GM12878 (cell line): ENCODE results near the gene DGKQ. TPM values are rescaled to one million over a fixed set of nuclear protein-coding genes. Genes with fewer than 3 reads are reported as not detected.

Experiments used
- ATAC-seq: fragments of 200-7000 bp; cut with Tn5 transposase; 3 replicates; pipeline ENCODE4 v1.9.1; 2020; ENCODE audit warnings: mild to moderate bottlenecking, moderate library complexity
- BruUV-seq: library from RNA; stranded (reverse); fragments of 400-500 nt; replicated peaks from 2 replicates; lab custom pipeline; 2021; lab: Mats Ljungman, UMichigan
- CTCF ChIA-PET: fragments of 300-600 bp; sonication (Branson Sonifier 250); formaldehyde crosslinking; extraction: SDS; loops from one replicate; lab custom pipeline; 2021; ENCODE audit warnings: inconsistent platforms; lab: Yijun Ruan, JAX
- POLR2A ChIA-PET: fragments of 350-600 bp; formaldehyde crosslinking; extraction: SDS; loops from one replicate; lab custom pipeline; 2021; ENCODE audit warnings: inconsistent platforms; lab: Charles Lee
- RAD21 ChIA-PET: fragments of 300-600 bp; sonication (Branson Sonifier 250); formaldehyde crosslinking; loops from one replicate; lab custom pipeline; 2023; ENCODE audit warnings: antibody characterized with exemption; ENCODE audit not compliant: unreplicated experiment; lab: Charles Lee
- SMC1A ChIA-PET: fragments of 300-600 bp; sonication (Branson Sonifier 250); formaldehyde crosslinking; loops from one replicate; lab custom pipeline; 2023; ENCODE audit not compliant: unreplicated experiment, uncharacterized antibody; lab: Charles Lee
- DNase-seq: peaks from one replicate; pipeline ENCODE4 v3.0.0-alpha.2; 2011; ENCODE audit warnings: low read depth, low spot score
- FAIRE-seq: peaks from 3 replicates; lab custom pipeline; 2011; peaks lifted over from hg19 to GRCh38; lab: Jason Lieb, UNC
- H2AFZ ChIP-seq: 2 replicates; pipeline ENCODE4 v1.6.0; 2011; ENCODE audit warnings: low read depth, low read length, control low read depth; ENCODE audit not compliant: control insufficient read depth
- H3K27ac ChIP-seq: 2 replicates; pipeline ENCODE4 v1.5.1; 2011; ENCODE audit warnings: control low read depth; ENCODE audit not compliant: control insufficient read depth, insufficient read depth
- H3K27me3 ChIP-seq, 2 experiments: replicated peaks in 1 of 2; 2 replicates each; pipeline versions ENCODE4 v1.6.0 to v1.6.1; 2011; ENCODE audit warnings: low read length in 1 of 2; ENCODE audit not compliant: control insufficient read depth in 2 of 2, insufficient read depth in 2 of 2
- H3K36me3 ChIP-seq, 2 experiments: 2 replicates each; pipeline ENCODE4 v1.5.1; 2011; ENCODE audit warnings: low read length in 1 of 2; ENCODE audit not compliant: control insufficient read depth in 2 of 2, insufficient read depth in 2 of 2
- H3K4me1 ChIP-seq: 2 replicates; pipeline ENCODE4 v1.6.1; 2011; ENCODE audit warnings: mild to moderate bottlenecking, low read length, moderate library complexity, mixed read lengths; ENCODE audit not compliant: control insufficient read depth, insufficient read depth
- H3K4me2 ChIP-seq: 2 replicates; pipeline ENCODE4 v1.6.0; 2011; ENCODE audit warnings: control low read depth; ENCODE audit not compliant: control insufficient read depth, insufficient read depth
- H3K4me3 ChIP-seq: fragments of 200-600 bp; sonication (generic); 2 replicates; pipeline ENCODE4 v1.5.1; 2016
- H3K79me2 ChIP-seq: 2 replicates; pipeline ENCODE4 v1.6.0; 2011; ENCODE audit warnings: low read length; ENCODE audit not compliant: control insufficient read depth, insufficient read depth
- H3K9ac ChIP-seq: 2 replicates; pipeline ENCODE4 v1.8.0; 2011; ENCODE audit warnings: low read length, control low read depth, mixed read lengths; ENCODE audit not compliant: control insufficient read depth, insufficient read depth
- H3K9me3 ChIP-seq: replicated peaks from 3 replicates; pipeline ENCODE4 v1.5.1; 2011; ENCODE audit warnings: mild to moderate bottlenecking, low read length; ENCODE audit not compliant: control insufficient read depth, insufficient read depth
- H4K20me1 ChIP-seq: 2 replicates; pipeline ENCODE4 v1.6.0; 2011; ENCODE audit not compliant: control insufficient read depth, insufficient read depth
- BHLHE40 ChIP-seq, 2 experiments: fragments of 450-650 bp in 1 of 2; IDR thresholded peaks; 2 replicates each; pipeline ENCODE4 v1.6.1; 2011 to 2017; ENCODE audit warnings: low read depth in 2 of 2, borderline replicate concordance in 1 of 2, improper control_type of control experiment in 1 of 2, low read length in 1 of 2, mild to moderate bottlenecking in 1 of 2
- IKZF2 ChIP-seq, 2 experiments: fragments of 450-650 bp; IDR thresholded peaks; 2 replicates each; pipeline ENCODE4 v1.6.1; 2017; ENCODE audit warnings: mild to moderate bottlenecking in 2 of 2, moderate library complexity in 2 of 2
- POLR2AphosphoS5 ChIP-seq: IDR thresholded peaks from 2 replicates; pipeline ENCODE4 v1.6.1; 2011; ENCODE audit warnings: mild to moderate bottlenecking, low read length, inconsistent platforms
- SREBF2 ChIP-seq: IDR thresholded peaks from 2 replicates; pipeline ENCODE4 v1.6.1; 2012; ENCODE audit warnings: mild to moderate bottlenecking, low read length
- WGBS: methylation state at CpG from one replicate; pipeline ENCODE4 v1.1.6; 2016; ENCODE audit warnings: low lambda C conversion rate; ENCODE audit not compliant: insufficient replicate concordance, insufficient coverage; ENCODE audit errors: missing lambda C conversion rate; 5-methylcytosine and 5-hydroxymethylcytosine counted together
- in situ Hi-C: fragments of 300-500 bp; cut with MboI; formaldehyde crosslinking; loops from 9 replicates; pipeline ENCODE4 v1.14.3; 2018; ENCODE audit warnings: mixed read lengths
- intact Hi-C: fragments of 100-400 bp; cut with micrococcal nuclease; formaldehyde crosslinking; loops from one replicate; pipeline ENCODE4 v1.14.2; 2022; ENCODE audit not compliant: unreplicated experiment
- polyA plus RNA-seq, 11 experiments: library from polyadenylated mRNA; depleted of rRNA in 4 of 11; unstranded in 6 of 11; stranded (reverse) in 5 of 11; fragments of >200 nt; fragmentation: Nextera tagmentation in 4 of 11; fragmentation: Illumina TruSeq in 1 of 11; extraction: Ambion mirVana in 4 of 11; extraction: Trizol in 1 of 11; gene quantifications; 1 replicate in 1 of 11; 2 replicates in 10 of 11; pipeline versions ENCODE4 v1.2.1 to v1.2.3, GENCODE V29; 2011 to 2016; ENCODE audit warnings: inconsistent platforms in 2 of 11, missing spikeins in 2 of 11, low read depth in 1 of 11
- total RNA-seq, 4 experiments: library from RNA; depleted of rRNA in 3 of 4; stranded (reverse); fragments of >200 nt in 3 of 4; fragmentation: Illumina TruSeq in 1 of 4; extraction: Trizol in 1 of 4; gene quantifications; 2 replicates each; pipeline versions ENCODE4 v1.2.1 to v1.2.3, GENCODE V29; 2013 to 2021
- TF ChIP-seq, protein P1 (sequence below): fragments of 450-650 bp; IDR thresholded peaks from 2 replicates; pipeline ENCODE4 v1.6.1; 2017; ENCODE audit warnings: mild to moderate bottlenecking, moderate library complexity

DGKQ gene
- total and polyA plus RNA-seq, 10 of the 15 experiments (the other 5 are each of a cell fraction or from before 2014, with no cell fraction given) = 0.11 to 10.5 (median 1.4) TPM

DNA sequence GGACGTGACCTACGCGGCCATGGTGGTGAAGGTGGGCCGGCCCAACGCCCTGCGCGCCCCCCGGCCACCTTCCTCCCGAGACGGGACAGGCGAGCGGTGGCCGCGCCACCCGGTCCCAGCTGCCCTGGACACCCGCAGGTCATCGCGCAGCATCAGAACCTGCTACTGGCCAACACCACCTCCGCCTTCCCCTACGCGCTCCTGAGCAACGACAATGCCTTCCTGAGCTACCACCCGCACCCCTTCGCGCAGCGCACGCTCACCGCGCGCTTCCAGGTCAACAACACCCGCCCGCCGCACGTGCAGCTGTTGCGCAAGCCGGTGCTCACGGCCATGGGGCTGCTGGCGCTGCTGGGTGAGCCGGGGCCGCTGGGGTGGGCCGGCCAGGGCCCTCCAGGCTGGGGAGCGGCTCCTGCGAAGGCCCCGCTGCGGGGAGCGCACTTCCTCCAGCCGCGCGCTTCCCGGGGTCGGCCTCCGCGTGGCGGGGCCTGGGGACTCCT is 28.8 kb upstream of the DGKQ start:
- Histone ChIP-seq H3K9me3 (no peaks in the 10 kb centered on the region; the same call in 2 of the 3 replicates), H3K36me3 (no peaks in the 10 kb centered on the region), H3K4me3 (no peak overlapping the region), H3K4me1 (no peaks in the 10 kb centered on the region), H2AFZ (no peak overlapping the region), H3K4me2 (no peak overlapping the region), H3K27ac (no peak overlapping the region), H3K27me3 (peaks cover 2 to 3% of the 10 kb centered on the region in 2 experiments), H3K9ac (no peak overlapping the region), H4K20me1 (no peaks in the 10 kb centered on the region), H3K79me2 (no peaks in the 10 kb centered on the region)
- DNase-seq (no peak), ATAC-seq (no peak; the same call in 2 of the 3 replicates), FAIRE-seq (no peak)
- CTCF ChIA-PET = no interaction called here
- BruUV-seq = no TSS peak
- SMC1A ChIA-PET = no interaction called here
- TF ChIP-seq SREBF2 (no peak), BHLHE40 (IDR thresholded peaks at IDR 0.05; ENCODE audit: borderline replicate concordance in 1 of 2, low read depth in 2 of 2, low read length in 1 of 2) (peak in 1 of 2 experiments; percentile 68; a peak in 2 of 4 replicates), POLR2AphosphoS5 (no peak), IKZF2 (IDR thresholded peaks at IDR 0.05) (no peak)
- TF ChIP-seq, protein P1, sequence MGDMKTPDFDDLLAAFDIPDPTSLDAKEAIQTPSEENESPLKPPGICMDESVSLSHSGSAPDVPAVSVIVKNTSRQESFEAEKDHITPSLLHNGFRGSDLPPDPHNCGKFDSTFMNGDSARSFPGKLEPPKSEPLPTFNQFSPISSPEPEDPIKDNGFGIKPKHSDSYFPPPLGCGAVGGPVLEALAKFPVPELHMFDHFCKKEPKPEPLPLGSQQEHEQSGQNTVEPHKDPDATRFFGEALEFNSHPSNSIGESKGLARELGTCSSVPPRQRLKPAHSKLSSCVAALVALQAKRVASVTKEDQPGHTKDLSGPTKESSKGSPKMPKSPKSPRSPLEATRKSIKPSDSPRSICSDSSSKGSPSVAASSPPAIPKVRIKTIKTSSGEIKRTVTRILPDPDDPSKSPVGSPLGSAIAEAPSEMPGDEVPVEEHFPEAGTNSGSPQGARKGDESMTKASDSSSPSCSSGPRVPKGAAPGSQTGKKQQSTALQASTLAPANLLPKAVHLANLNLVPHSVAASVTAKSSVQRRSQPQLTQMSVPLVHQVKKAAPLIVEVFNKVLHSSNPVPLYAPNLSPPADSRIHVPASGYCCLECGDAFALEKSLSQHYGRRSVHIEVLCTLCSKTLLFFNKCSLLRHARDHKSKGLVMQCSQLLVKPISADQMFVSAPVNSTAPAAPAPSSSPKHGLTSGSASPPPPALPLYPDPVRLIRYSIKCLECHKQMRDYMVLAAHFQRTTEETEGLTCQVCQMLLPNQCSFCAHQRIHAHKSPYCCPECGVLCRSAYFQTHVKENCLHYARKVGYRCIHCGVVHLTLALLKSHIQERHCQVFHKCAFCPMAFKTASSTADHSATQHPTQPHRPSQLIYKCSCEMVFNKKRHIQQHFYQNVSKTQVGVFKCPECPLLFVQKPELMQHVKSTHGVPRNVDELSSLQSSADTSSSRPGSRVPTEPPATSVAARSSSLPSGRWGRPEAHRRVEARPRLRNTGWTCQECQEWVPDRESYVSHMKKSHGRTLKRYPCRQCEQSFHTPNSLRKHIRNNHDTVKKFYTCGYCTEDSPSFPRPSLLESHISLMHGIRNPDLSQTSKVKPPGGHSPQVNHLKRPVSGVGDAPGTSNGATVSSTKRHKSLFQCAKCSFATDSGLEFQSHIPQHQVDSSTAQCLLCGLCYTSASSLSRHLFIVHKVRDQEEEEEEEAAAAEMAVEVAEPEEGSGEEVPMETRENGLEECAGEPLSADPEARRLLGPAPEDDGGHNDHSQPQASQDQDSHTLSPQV = no peak
- 55% methylated on average over 45 of the region's 54 CpGs for WGBS
- in situ Hi-C loops = no loop called here
- RAD21 ChIA-PET = no interaction called here
- intact Hi-C loops = no loop called here
- POLR2A ChIA-PET = no interaction called here
